ENCODE data around the gene NRN1.

Gene NRN1

DNA sequence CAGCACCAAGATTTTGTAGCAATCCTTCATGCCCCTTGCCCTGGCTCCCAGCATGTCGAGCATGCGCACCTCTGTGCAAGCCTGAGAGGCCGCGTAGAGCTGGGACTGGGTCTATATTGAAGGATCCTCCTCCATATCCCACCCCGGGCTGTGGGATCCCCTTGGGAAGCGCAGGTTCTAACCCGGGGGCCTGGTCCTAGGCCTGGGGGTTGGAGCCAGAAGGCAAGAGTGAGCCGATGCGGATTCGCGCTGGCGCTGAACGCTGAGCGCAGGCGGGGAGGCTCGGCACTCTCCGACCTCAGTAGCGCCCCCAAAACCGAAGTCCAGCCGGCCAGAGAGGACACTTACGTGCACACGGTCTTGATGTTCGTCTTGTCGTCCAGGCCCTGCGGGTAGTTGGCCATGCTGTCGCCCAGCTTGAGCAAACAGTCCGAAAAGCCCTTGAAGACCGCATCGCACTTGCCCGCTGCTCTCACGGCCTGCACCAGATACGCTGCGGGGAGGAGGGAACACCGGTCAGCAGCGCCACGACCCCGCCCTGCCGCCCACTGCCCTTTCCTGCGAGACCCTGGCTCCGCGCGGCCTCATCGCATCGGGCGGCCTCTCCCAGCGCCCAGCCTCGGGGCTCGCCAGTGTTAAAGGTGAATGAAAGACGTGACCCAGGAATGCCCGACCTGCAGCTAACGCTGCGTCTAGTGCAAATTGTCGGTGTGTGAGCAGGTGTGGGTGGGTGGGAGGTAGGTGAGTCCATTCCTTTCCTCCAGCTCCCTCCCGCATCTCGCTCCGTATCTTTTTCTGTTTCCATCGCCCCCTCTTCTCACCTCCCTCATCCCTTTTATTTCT, 4.5 kb downstream of the NRN1 start:
- DNase-seq, result no peak

DNA sequence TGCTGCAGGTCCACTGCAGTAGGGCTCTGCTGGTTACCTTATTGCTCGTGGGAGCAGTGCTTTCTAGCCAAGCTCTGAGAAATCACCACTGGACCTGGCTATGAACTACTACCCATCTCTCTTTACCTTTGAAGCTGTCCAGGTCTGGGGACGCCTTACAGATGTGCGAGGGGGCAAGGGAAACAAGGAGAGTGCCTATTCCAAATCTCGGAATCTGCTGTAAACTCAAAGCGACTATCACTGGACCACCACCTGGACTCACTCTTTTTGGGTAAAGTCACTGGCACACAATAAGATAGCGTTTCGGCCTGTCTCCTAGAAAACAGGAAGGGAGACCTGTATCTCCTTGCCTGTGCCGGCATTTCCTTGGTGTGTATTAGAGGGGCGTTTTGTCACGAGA, 5.3 kb downstream of the NRN1 start:
- no peak for DNase-seq

DNA sequence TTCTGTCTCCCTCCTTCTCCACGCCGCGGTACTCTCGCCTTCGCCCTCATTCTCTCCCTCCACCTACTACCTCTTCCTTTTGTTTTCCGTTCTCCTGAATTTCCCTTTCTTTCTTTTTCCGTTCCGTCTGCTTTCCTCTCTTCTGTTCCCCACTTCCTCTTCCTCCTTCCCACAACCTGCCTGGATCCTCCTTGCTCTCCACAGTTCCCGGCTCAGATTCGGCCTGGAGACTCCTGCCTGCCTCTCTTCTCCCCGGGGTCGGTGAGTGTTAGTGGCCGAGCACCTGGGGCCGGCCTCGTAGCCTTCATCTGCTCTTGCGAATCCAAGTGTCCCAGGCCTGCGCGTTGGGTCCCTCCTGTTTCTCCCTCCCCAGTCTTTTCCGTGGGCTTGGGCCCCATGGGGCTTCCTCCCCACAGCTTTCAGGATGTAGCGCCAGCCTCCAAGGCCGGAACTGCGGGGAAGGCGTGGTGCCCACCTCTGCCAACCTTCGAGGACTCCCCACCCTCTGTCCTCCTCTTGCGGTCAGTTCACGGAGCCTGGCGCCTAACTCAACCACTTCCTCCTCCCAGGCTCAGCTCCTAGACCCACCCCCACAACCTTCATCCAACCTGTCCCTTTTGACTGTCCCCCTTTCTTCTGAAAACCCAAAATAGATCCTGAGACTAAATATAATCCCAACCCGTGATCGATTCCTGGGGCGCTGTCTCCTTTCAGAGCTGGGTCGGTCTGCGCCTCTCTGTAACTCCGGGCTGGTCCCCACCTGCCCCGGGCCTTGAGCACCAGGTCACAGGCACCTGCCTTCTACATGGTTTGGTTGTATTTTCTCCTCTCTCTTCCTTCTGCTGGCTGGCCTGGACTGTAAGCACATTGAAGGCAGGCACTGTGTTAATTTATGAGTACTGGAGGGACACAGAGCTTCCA, 6.8 kb downstream of the NRN1 start:
- no peak for DNase-seq

DNA sequence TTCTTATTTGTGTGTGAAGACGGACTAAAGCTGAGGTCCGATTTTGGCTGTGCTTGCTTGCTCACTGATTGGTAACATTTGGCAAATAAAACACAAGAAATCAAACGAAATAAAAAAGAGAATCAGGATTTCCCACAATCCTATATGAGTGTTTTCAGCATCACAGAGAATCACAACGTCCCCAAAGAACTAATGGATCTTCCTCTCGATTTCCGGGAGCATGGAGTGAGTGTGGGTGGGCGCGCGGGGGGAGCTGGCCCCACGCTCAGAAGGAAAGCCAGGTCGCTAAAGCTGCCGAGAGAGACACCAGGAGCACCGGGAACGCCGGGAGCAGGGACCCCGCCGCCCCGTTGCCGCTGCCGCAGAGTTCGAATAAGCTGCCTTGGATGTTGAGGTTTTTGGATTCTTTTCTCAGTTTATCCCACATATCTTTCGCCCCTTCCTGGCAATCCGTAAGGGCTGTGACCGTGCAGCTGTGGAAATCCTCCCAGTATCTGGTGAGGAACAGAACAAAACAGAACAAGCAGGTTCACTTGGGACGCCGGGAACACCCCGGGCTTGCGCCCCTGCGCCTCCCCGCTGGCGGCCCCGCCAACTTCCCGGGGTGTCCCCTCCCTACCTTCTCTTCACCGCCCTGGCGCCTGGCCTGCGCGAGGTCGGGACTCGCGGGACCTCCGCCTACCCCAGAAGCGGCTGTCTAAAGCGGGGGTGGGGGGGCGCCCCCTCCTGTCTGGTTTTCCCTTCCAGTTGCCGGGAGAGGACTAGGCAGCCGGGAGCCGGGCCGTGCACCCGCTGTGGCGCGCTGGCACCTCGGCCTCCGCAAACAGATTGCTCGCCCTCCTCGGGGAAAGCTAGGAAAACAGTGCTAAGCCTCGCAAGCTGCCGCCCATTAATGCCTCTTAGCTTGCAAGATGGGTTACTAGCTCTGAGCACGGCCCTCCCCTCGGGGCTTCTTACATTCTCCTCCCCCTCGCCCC, 7.7 kb downstream of the NRN1 start:
- DNase-seq, result no peak

DNA sequence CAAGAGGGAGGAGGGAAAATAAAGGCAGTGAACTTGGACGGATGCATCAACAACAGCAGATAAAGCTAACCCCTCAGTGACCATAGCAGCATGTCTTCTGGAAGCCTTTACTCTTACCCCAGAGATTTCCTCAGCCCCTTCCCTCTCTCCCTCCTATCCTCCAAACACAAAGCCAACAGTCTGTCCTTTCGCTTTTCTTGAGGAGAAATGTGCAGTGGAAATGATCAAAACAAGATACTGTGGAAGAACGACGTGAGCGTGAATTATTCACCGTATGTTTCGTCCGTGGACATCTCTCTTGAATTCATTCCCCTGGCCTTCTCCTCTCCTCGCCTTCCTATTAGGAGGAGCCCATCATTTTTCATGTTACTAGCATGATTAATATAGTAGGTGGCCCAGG, 8.5 kb downstream of the NRN1 start:
- DNase-seq, result no peak

DNA sequence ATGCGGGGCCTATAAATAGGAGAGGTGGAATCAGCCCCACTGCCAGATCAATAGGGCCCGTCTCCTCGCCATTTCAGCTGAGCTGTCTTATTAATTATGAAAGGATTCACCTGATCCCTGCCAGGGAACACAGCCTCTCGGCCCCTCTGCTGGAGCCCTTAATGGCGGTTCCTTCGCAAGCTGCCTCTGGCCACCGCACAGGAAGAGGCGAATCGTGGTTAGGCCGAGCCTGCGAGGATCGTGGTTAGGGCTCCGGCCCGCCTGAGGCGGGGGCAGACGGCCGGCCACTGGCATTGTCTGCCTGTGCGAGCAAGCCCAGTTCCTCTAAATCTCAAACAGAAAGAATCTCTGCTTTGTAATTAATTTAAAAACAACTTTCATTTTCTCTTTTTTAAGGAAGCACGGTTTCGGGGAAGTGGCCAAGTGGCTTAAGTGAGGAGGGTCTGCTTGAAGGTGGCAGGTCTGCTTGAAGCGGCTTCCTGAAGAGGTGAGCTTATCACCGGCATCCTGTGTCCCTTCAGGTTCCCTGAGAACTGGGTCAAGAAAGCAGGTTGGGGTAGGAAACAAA, 9.2 kb downstream of the NRN1 start:
- DNase-seq, result no peak

DNA sequence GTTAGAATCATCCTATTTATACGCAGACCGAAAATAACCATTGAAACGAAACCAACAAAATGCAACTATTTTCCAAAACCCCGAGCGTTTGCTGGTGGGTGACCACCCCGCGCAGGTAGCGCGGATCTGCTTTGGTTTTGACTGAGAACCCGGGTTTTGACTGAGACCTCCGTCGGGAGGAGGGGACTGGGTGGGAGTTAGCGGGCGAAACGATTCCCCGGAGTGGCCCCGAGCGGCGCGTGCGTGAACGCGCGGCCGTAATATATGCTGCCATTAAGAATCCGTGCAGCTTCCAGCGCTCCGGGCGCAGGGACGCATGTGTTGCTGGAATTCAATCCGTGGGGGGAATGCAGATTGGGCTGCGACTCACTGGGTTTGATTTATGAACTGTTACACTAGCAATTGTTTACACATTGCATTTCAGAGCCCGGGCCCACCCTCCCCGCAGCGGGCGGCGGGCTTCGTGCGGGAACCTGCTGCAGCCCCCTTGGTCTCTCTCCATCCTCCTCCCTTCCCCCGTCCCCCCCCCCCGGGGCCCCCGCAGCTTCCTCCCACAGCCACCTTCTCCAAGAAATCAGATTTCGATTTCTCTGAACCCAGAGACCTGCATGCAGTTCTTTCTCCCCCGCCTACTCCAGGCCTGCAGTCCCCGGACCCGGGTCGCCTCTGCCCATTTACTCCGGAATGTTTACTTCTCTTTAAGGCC, 9.9 kb downstream of the NRN1 start:
- DNase-seq, result no peak

DNA sequence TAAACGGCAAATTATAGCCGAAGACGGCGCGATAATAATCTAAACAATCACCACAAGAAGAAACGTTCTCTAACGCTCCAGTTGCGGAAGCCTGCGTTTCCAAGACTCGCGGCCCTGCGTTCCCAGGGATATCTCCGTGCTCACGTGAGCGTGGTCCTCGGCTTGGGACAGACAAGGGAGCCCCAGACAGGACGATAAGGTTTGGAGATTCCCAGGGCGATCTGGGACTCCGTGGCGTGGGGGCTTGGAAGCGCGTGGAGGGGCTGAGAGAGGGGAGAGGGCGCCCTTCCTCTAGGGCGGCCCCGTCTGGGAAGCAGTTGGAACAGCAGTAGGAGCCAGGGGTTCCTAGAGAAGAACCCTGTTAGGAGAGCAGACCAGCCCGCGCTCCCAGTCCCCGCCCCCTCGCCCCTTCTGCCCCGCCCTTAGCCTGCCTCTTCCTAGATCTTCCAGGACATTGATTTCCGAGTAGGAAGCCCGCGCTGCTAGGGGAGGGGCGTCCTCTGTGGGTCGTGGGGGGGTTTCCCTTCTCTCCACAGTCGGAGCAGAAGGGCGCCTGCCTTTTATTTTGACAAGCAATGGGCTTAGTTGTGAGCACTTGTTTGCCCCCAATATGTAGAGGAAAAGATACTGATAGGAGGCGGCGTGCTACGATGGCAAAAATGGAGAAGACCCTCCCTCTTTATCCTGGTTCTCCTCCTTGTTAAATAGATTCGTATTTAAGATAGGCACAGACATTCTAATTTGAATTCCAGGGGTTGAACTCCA, 10.6 kb downstream of the NRN1 start:
- DNase-seq, result no peak

DNA sequence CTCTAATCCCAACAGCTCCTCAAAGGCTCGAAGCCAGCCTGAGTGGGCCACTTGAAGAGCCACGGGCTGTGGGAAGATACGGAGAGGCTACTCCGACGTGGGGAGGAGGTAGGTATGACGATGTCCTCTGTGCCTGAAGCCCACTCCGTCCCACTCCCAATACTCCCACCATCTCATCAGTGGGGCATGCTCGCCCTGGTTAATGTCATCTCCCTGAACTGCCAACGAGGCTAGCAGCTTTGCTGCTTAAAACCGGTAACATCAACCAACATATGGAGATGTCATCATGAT, 11.1 kb downstream of the NRN1 start:
- no peak for DNase-seq

DNA sequence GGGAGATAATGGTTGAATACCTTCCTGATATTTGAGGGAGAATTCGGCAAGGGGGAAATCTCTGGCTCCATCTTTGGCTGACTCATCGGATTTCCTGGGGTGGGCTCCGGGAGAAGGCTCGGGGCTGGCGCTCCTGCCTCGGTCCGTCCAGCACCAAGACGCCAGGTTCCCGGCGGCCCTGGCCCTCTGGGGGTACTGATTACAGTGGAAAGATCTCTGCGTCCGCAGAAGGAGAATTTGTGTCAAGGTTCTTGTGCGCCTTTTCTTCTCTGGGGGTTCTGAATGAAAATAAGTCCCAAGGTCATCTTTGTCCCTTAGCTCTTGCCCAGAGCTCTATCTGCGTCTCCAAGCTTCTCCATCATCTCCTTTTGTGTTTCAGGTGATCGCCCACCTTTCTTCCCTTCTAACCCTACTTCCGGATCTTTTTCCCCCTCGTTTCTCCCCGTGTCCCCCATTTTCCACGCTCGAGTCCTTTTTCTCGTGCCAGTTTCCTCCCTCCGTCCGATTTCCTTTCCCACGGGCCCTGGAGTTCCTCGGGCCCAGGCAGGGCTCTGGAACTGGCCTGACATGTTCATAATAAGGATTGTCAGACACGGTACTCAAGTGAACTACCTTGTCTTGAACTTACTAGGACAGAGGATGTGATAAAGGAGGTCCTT, 11.6 kb downstream of the NRN1 start:
- DNase-seq, result no peak

DNA sequence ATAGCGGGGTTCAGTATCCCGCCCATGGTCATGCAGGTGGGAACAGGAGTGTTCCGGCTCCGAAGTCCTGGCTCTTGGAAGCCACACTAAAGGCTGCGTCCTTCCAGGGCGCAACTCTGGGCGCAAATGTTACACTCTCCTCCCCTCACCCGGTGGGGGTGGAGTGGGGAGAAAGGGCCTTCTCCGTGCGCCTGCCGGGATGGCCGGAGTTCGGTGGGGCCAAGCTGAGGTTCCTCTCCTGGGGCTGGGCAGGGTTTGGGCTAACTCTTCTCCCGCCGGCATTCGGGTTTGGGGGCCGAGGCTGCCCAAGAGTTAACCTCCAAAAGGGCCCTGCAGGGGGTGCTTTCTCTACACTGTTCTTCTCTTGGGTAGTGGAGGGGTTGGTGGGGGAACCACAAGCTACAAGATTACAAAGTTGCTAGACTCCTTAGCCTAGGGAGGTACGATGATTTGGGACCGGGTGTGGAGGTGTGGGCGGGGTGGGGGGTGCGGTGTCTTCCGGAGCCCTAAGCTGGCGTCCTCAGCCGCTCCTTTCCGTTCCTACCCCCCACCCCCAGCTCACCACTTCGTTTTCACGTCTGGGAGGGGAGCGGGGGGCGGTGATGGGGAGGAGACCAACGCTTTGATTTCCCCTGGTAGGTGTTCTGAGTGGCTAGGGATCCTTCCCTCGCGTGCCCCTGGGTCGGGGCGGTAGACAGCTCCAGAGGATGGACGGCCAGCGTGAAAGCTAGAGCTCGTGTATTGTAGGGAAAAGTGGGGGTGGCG, 12.3 kb downstream of the NRN1 start:
- no peak for DNase-seq

DNA sequence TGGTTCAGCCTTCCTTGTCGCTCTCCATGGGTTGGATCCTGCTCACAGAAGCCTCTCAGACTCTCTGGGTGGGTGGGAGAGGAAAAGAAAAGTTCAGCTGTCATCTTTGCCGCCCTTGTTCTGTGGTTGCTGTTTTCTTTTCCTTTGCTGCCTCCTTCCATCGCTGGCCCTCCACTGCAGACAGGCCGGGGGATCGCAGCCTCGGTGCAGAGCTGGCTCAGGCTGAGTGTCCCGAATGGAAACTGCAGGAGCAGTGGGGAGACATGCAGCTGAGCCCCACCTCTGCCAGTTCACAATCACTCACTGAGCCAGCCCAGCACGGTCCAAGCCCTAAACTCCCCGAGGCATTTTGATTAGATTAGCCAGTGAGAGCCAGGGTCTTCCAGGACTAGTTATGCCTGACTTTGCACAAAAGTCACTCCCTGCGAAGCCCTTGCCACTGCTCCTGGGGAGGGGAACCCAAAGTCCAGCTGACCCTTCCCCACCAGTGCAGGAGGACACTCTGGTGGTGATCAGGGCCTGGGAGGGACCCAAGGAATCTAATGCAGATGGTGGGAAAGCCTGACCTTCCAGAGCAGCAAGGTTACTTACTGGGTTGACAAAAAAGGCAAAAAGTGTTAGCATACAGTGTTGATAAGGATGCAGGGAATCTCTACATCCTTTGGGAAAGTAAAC, 14.0 kb downstream of the NRN1 start:
- DNase-seq, result no peak

DNA sequence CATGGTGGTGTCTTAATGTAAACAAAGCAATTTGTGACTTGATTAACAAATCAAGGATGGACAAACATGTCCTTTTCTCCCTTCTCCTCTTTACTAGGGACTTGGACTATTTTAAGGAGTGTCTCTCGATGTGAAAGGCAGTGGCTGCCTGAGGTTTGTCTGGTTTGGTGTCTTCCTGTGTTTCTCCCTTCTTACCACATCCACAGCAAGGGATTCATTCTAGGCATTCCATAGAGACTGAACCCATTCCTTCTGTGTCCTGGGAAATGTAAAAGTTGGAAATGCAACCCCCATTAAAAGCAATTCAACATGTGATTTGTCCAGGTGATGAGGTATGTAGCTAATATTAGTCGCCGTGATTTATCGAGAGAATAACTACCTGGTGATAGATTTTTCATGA, 15.9 kb downstream of the NRN1 start:
- no peak for DNase-seq

DNA sequence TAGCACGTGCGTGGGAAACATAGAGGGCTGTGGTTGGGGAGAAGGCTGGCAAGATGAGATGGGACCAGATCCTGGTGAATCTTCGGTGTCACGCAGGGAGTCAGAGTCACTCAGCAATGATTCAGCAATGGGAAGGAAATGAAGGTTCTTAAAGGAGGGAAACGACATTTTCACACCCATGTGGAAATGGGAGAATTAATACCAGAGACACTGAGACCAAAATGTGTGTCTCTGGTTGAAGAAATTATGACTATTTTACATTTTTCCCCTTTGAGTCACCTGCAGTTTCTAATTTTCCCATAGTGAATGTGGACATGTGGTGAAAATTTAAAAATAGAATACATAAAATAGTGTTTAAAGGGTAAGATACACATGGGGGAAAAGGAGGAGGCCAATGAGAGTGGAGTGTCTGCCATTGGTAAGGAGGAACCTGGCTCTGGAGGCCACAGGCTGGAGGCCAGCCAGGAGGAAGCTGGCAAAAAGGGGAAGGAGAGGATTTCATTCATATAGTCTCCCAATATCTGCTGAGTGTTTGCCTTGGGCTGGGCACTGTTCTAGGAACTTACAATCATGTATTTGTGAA, 17.5 kb downstream of the NRN1 start:
- DNase-seq, result no peak

DNA sequence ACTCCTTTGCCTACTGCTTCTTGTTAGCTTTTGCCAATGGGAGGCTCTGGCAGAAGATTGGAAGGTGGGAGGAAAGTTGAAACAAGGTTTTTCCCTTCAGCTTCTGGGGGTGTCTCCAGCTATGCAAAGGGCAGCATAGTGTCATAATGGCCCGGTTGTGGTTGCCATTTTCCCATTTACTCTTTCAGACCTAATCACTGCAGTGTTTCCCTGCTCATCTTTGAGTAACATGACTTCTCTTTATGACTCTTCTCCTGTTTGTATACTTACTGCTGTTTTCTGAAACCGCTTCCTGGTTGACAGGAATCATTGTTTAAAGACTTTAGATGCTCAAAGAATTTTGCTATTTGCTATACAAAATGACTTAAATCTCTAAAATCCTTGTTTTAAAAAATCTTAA, 19.9 kb downstream of the NRN1 start:
- DNase-seq, result no peak

DNA sequence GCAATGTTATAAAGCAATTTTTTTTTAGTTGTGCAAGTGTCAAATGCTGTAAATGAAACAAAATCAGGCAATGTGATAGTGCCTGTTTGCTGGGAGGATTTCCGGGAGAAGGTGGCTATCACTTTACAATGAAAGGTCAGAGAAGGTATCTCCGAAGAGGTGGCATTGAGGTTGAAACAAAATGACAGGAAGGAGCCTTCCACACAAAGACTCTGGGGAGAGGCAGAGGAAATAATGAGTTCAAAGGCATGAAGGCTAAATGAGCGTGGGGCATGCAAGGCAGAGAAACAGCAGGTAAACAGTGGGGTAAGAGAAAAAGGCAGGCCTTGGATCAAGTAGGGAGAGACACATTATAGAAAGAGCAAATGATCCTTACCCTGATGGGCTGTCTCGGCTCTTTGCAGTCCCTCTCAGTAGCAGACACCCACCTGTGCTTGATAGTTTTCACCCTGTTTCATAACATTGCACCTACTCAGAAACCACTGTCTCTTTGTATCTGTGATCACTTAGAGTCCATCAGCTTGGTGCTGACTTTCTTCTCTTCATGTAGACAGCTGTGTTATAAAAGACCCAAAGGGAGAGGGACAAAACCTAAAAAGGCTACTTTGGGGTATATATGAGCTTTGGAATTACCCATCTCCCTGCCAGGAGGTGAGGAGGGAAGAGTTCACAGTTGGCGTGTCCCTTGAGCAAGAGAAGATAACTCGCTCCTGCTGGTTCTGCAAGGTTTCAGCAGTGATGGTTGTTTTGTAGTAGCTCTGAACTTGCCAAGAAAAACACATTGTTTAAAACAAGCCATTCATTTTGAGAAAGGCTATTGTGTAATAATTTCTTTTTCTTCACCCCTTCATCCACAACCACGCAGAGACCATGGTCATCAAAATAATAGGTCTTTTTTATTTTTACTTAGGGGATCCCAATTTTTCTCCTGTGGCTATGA, 22.3 kb downstream of the NRN1 start:
- no peak for DNase-seq

DNA sequence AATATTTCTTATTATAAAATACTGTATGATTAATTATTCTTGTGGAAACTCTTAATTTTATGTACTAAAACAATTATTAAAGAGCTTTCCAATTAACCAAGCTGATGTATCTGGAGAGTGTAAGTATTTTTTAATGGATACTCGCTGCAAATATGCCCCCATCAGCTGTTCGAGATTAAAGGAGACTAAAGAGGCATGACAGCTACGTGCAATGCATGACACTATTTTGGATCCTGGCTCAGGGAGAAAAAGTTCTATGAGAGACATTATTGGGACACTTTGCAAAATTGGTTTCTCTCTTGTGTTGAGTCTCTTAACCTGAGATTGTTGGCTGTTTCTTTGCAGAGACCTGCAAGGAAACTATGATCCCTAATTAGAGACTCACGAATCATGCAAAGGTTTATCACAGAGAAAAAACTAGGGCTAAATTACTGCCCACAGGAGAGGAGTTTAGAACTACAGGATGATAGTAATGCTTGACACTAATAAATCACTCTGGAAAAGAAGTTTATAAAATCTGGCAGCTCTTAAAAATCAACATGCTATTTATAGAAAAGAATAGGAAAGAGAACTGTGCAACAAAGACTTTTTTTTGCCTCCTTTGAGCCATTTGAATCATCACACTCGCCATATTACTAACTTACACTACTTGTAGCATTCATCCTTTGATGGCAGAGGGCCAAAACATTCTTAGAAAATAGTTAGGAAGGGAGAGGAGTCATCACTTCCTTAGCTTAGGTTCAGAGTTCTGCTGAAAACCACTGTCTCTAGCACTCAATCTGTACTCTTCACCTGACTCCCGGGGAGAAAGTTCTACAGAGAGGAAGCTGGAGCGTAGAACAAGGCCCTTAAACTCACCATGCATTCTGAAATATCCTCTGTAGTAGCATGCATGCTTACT, 25.3 kb downstream of the NRN1 start:
- no peak for DNase-seq

All from NK-92 treated with Interleukin-12 subunit alpha and Interleukin-12 subunit beta, amount 100 ng/mL, for 24 hours (cell line).